NB4 (cell line): ENCODE data around the gene GFOD1.

Source experiments
- CTCF ChIP-seq: IDR thresholded peaks from one replicate; pipeline ENCODE4 v1.5.1; 2012; ENCODE audit warnings: low read depth, low read length
- MYC ChIP-seq: IDR thresholded peaks from 2 replicates; pipeline ENCODE4 v1.6.1; 2011; ENCODE audit warnings: low read depth, low read length
- POLR2A ChIP-seq: IDR thresholded peaks from 2 replicates; pipeline ENCODE4 v1.6.1; 2011; ENCODE audit warnings: mild to moderate bottlenecking; ENCODE audit not compliant: insufficient read length; ENCODE audit errors: extremely low read depth
- TF ChIP-seq, protein P1 (sequence below): IDR thresholded peaks from 2 replicates; pipeline ENCODE4 v1.6.1; 2011; ENCODE audit warnings: low read depth, low read length

DNA sequence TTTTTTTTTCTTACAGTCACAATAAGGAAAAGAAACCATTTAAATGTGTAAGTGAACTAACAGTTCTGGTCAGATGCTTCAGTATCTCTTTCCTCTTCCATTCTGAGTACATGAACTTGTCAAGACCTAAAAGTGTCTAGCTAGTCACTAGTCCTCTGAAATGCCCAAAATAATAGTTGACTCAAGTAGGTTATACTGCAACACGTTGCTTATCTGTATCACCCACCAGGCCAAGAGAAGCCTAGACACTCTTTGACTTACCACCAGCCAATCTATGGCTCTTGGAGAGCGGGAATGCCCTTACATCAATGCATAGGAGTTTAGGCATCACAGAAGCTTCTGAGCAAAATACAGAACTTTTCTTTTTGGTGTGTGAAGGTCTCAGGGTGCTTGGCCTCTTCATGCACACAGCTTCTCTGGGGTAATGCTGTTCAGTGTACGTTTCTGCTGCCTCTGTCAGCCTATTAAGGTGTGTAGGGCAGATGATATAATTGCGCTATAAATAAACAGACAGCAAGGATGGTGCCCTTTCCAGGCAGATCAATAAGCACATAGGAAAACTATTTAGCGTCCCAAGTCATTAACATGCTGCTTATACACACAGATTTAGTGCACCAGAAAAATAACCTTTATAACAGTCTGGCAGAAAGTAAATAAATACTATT, 7.8 kb upstream of the GFOD1 start:
- no peak for TF ChIP-seq POLR2A
- TF ChIP-seq CTCF = no peak
- no peak for TF ChIP-seq MYC
- TF ChIP-seq, protein P1, sequence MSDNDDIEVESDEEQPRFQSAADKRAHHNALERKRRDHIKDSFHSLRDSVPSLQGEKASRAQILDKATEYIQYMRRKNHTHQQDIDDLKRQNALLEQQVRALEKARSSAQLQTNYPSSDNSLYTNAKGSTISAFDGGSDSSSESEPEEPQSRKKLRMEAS = no peak
